WTC11 (cell line): ENCODE data around the gene SCNN1A. TPM values are rescaled to one million over a fixed set of nuclear protein-coding genes. Genes with fewer than 3 reads are reported as not detected.
A peak's percentile ranks its signal among the peaks of the same experiment; 100 is the strongest.

Source experiments
- ATAC-seq: fragments of 200-7000 bp; cut with Tn5 transposase; 2 replicates; pipeline ENCODE4 v1.10.0; 2021; ENCODE audit warnings: mild to moderate bottlenecking, moderate library complexity
- CTCF ChIA-PET: fragments of 300-600 bp; sonication (Branson Sonifier 250); formaldehyde crosslinking; loops from one replicate; lab custom pipeline; 2021; ENCODE audit warnings: antibody characterized with exemption; lab: Charles Lee
- POLR2A ChIA-PET: fragments of 350-600 bp; sonication (Branson Sonifier 250); formaldehyde crosslinking; loops from one replicate; lab custom pipeline; 2021; ENCODE audit warnings: antibody characterized with exemption; lab: Charles Lee
- DNase-seq: peaks from one replicate; pipeline ENCODE4 v3.0.0; 2021; ENCODE audit warnings: low spot score
- H3K27ac Mint-ChIP-seq: 2 replicates; pipeline ENCODE4 v1.8.0; 2021; ENCODE audit warnings: mixed read lengths
- H3K27me3 Mint-ChIP-seq: 2 replicates; pipeline ENCODE4 v1.8.0; 2021; ENCODE audit warnings: low read depth, mild to moderate bottlenecking, moderate library complexity, mixed read lengths
- H3K36me3 Mint-ChIP-seq: 2 replicates; pipeline ENCODE4 v1.8.0; 2021; ENCODE audit warnings: mixed read lengths
- H3K4me1 Mint-ChIP-seq: 2 replicates; pipeline ENCODE4 v1.8.0; 2022; ENCODE audit warnings: mixed read lengths
- H3K4me3 Mint-ChIP-seq: 2 replicates; pipeline ENCODE4 v1.8.0; 2021; ENCODE audit warnings: mild to moderate bottlenecking, moderate library complexity, mixed read lengths
- H3K9me3 Mint-ChIP-seq: 2 replicates; pipeline ENCODE4 v1.8.0; 2021; ENCODE audit warnings: mixed read lengths
- ATF1 ChIP-seq: sonication (generic); formaldehyde crosslinking; IDR thresholded peaks from 2 replicates; pipeline ENCODE4 v1.8.1; 2023; ENCODE audit warnings: mild to moderate bottlenecking, moderate library complexity, missing genetic modification reagents
- ATF2 ChIP-seq: sonication (generic); formaldehyde crosslinking; IDR thresholded peaks from 2 replicates; pipeline ENCODE4 v1.8.1; 2022; ENCODE audit warnings: low read depth, missing genetic modification reagents, borderline replicate concordance
- E2F5 ChIP-seq: sonication (generic); formaldehyde crosslinking; IDR thresholded peaks from 2 replicates; pipeline ENCODE4 v1.8.1; 2022; ENCODE audit warnings: mild to moderate bottlenecking, moderate library complexity, missing genetic modification reagents
- ELF4 ChIP-seq: sonication (generic); formaldehyde crosslinking; IDR thresholded peaks from 2 replicates; pipeline ENCODE4 v1.8.1; 2022; ENCODE audit warnings: low read depth, mild to moderate bottlenecking, moderate library complexity, missing genetic modification reagents
- ERG ChIP-seq: fragments of 250-450 bp; sonication (Bioruptor Pico); IDR thresholded peaks from 2 replicates; pipeline ENCODE4 v1.8.0; 2021; ENCODE audit warnings: mild to moderate bottlenecking
- ETV6 ChIP-seq: sonication (generic); formaldehyde crosslinking; IDR thresholded peaks from 2 replicates; pipeline ENCODE4 v1.8.1; 2022; ENCODE audit warnings: mild to moderate bottlenecking, missing genetic modification reagents
- FOXJ3 ChIP-seq: sonication (generic); formaldehyde crosslinking; IDR thresholded peaks from 2 replicates; pipeline ENCODE4 v1.9.0; 2021; ENCODE audit warnings: missing genetic modification reagents, mild to moderate bottlenecking, borderline replicate concordance
- MXD4 ChIP-seq: fragments of 250-450 bp; sonication (Bioruptor Pico); IDR thresholded peaks from 2 replicates; pipeline ENCODE4 v1.8.0; 2021; ENCODE audit warnings: mild to moderate bottlenecking, moderate library complexity, borderline replicate concordance
- MYBL2 ChIP-seq: sonication (generic); formaldehyde crosslinking; IDR thresholded peaks from 2 replicates; pipeline ENCODE4 v1.8.1; 2023; ENCODE audit warnings: mild to moderate bottlenecking, moderate library complexity, missing genetic modification reagents
- NR1H2 ChIP-seq: sonication (generic); formaldehyde crosslinking; IDR thresholded peaks from 2 replicates; pipeline ENCODE4 v1.9.0; 2021; ENCODE audit warnings: mild to moderate bottlenecking, moderate library complexity, missing genetic modification reagents
- PRRX2 ChIP-seq: fragments of 250-450 bp; sonication (Bioruptor Pico); IDR thresholded peaks from 2 replicates; pipeline ENCODE4 v1.8.0; 2021; ENCODE audit warnings: mild to moderate bottlenecking
- SMAD4 ChIP-seq: sonication (generic); formaldehyde crosslinking; IDR thresholded peaks from 2 replicates; pipeline ENCODE4 v1.8.0; 2022; ENCODE audit warnings: mild to moderate bottlenecking, missing genetic modification reagents
- ZBTB21 ChIP-seq: sonication (generic); formaldehyde crosslinking; IDR thresholded peaks from 2 replicates; pipeline ENCODE4 v1.8.1; 2023; ENCODE audit warnings: mild to moderate bottlenecking, missing genetic modification reagents, borderline replicate concordance
- ZNF138 ChIP-seq: sonication (generic); formaldehyde crosslinking; conservative IDR thresholded peaks from 2 replicates; pipeline ENCODE4 v1.8.1; 2022; ENCODE audit warnings: mild to moderate bottlenecking, moderate library complexity, missing genetic modification reagents
- ZNF416 ChIP-seq: fragments of 250-450 bp; sonication (Bioruptor Pico); IDR thresholded peaks from 2 replicates; pipeline ENCODE4 v1.9.0; 2021; ENCODE audit warnings: mild to moderate bottlenecking, inconsistent platforms
- ZNF425 ChIP-seq: fragments of 250-450 bp; sonication (Bioruptor Pico); conservative IDR thresholded peaks from 2 replicates; pipeline ENCODE4 v1.9.0; 2021; ENCODE audit warnings: mild to moderate bottlenecking
- total RNA-seq: library from RNA; stranded (reverse); gene quantifications from 3 replicates; pipeline ENCODE4 v1.2.3, GENCODE V29; 2021
- TF ChIP-seq, protein P1 (sequence below): sonication (generic); formaldehyde crosslinking; IDR thresholded peaks from 2 replicates; pipeline ENCODE4 v1.8.1; 2023; ENCODE audit warnings: mild to moderate bottlenecking, missing genetic modification reagents
- TF ChIP-seq, protein P2 (sequence below): sonication (generic); formaldehyde crosslinking; IDR thresholded peaks from 2 replicates; pipeline ENCODE4 v1.8.1; 2023; ENCODE audit warnings: mild to moderate bottlenecking, missing genetic modification reagents, moderate library complexity
- TF ChIP-seq, protein P3 (sequence below): sonication (generic); formaldehyde crosslinking; IDR thresholded peaks from 2 replicates; pipeline ENCODE4 v1.8.1; 2023; ENCODE audit warnings: mild to moderate bottlenecking, moderate library complexity, missing genetic modification reagents

The SCNN1A gene
- total RNA-seq, 1 experiment from 2014 or later, result 100 TPM

GRCh38 chr12:6330999-6331714 lies 44.2 kb downstream of the SCNN1A start:
- ATAC-seq (no peak), DNase-seq (no peak)
- ChIA-PET CTCF (interaction anchor here (1.9 kb wide), 1 partner anchor 40 kb away, joined by 7 read pairs; no protein-coding TSS in a partner anchor), POLR2A (no interaction called here)
- H3K9me3 Mint-ChIP-seq, result no peaks in the 10 kb centered on the region
- no peak overlapping the region for H3K4me3 Mint-ChIP-seq
- TF ChIP-seq ZNF425 (no peak), ATF1 (no peak)
- H3K27me3 Mint-ChIP-seq, result no peaks in the 10 kb centered on the region
- H3K27ac Mint-ChIP-seq, result peak overlapping the region; percentile 27; the same call in 1 of the 2 replicates
- H3K36me3 Mint-ChIP-seq, result peaks cover 49% of the 10 kb centered on the region
- H3K4me1 Mint-ChIP-seq, result peaks cover 37% of the 10 kb centered on the region

- no peak for TF ChIP-seq NR1H2 (CRISPR knock-in tag)
- TF ChIP-seq SMAD4 (CRISPR knock-in tag), result no peak
- TF ChIP-seq MXD4 (CRISPR knock-in tag), result no peak
- TF ChIP-seq ATF2 (CRISPR knock-in tag), result no peak
- TF ChIP-seq, protein P1, sequence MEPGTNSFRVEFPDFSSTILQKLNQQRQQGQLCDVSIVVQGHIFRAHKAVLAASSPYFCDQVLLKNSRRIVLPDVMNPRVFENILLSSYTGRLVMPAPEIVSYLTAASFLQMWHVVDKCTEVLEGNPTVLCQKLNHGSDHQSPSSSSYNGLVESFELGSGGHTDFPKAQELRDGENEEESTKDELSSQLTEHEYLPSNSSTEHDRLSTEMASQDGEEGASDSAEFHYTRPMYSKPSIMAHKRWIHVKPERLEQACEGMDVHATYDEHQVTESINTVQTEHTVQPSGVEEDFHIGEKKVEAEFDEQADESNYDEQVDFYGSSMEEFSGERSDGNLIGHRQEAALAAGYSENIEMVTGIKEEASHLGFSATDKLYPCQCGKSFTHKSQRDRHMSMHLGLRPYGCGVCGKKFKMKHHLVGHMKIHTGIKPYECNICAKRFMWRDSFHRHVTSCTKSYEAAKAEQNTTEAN, result no peak
- no peak for TF ChIP-seq ERG (CRISPR knock-in tag)
- TF ChIP-seq ZNF416, result no peak
- TF ChIP-seq MYBL2, result no peak
- no peak for TF ChIP-seq ATF1
- no peak for TF ChIP-seq PRRX2 (CRISPR knock-in tag)
- TF ChIP-seq ELF4 (CRISPR knock-in tag), result no peak
- no peak for TF ChIP-seq E2F5
- TF ChIP-seq, all 79 proteins: peak for 0
- H3K36me3 Mint-ChIP-seq, result peaks cover 49% of the 10 kb centered on the region
- ATAC-seq, result no peak
- POLR2A ChIA-PET, result no interaction called here
- H3K4me1 Mint-ChIP-seq, result peaks cover 35% of the 10 kb centered on the region
- H3K27me3 Mint-ChIP-seq, result no peaks in the 10 kb centered on the region
- peak overlapping the region; percentile 23 for H3K27ac Mint-ChIP-seq
- DNase-seq, result no peak
- CTCF ChIA-PET, result interaction anchor here (1.9 to 5.0 kb wide), 2 partner anchors 27 to 41 kb away, joined by 7 to 49 read pairs; no protein-coding TSS in a partner anchor
- no peak overlapping the region for H3K4me3 Mint-ChIP-seq
- H3K9me3 Mint-ChIP-seq, result no peaks in the 10 kb centered on the region
These were observed 45.2 kb downstream of the SCNN1A start for GRCh38 chr12:6330192-6330591.

DNA sequence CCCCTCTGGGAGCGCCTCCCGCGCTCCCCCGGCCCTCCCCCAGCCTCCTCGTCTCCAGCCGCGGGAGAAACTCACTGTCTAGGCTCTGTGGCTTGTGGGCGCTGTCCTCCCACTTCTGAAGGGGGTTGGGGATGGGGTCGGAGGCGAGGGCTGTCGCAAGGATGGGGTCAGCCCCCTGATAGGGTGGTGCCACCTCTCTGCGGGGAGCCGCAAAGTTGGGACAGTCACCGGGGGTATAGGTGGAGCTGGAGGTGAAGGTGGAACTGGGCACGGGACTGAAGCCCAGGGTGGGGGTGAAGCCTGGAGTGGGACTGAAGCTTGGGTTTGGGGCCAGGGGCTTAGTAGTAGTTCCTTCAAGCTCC lies 45.7 kb downstream of the SCNN1A start:
- Mint-ChIP-seq H3K4me3 (no peak overlapping the region), H3K4me1 (peaks cover 35% of the 10 kb centered on the region), H3K36me3 (peaks cover 49% of the 10 kb centered on the region), H3K9me3 (no peaks in the 10 kb centered on the region), H3K27ac (no peak overlapping the region; the same call in 1 of the 2 replicates), H3K27me3 (no peaks in the 10 kb centered on the region)
- no peak for ATAC-seq
- ChIA-PET POLR2A (interaction anchor here (1.2 kb wide), 2 partner anchors 38 to 141 kb away, joined by 3 read pairs; partner anchors contain the start of gene VAMP1), CTCF (interaction anchor here (1.1 to 5.0 kb wide), 4 partner anchors 28 to 136 kb away, joined by 3 to 49 read pairs (median 6); no protein-coding TSS in a partner anchor)
- no peak for DNase-seq
- TF ChIP-seq, protein P2, sequence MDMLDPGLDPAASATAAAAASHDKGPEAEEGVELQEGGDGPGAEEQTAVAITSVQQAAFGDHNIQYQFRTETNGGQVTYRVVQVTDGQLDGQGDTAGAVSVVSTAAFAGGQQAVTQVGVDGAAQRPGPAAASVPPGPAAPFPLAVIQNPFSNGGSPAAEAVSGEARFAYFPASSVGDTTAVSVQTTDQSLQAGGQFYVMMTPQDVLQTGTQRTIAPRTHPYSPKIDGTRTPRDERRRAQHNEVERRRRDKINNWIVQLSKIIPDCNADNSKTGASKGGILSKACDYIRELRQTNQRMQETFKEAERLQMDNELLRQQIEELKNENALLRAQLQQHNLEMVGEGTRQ (CRISPR knock-in tag), result no peak
- TF ChIP-seq ETV6, result no peak
- TF ChIP-seq ZNF138 (CRISPR knock-in tag), result no peak
- TF ChIP-seq ZBTB21 (CRISPR knock-in tag), result no peak; the same call in 1 of the 2 replicates
- TF ChIP-seq, protein P3, sequence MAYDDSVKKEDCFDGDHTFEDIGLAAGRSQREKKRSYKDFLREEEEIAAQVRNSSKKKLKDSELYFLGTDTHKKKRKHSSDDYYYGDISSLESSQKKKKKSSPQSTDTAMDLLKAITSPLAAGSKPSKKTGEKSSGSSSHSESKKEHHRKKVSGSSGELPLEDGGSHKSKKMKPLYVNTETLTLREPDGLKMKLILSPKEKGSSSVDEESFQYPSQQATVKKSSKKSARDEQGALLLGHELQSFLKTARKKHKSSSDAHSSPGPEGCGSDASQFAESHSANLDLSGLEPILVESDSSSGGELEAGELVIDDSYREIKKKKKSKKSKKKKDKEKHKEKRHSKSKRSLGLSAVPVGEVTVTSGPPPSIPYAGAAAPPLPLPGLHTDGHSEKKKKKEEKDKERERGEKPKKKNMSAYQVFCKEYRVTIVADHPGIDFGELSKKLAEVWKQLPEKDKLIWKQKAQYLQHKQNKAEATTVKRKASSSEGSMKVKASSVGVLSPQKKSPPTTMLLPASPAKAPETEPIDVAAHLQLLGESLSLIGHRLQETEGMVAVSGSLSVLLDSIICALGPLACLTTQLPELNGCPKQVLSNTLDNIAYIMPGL, result no peak
- TF ChIP-seq FOXJ3 (CRISPR knock-in tag), result no peak
